CD4-positive, alpha-beta T cell (primary cell): Measurements from ENCODE around the gene PPP2R5C. TPM values are rescaled to one million over a fixed set of nuclear protein-coding genes. Genes with fewer than 3 reads are reported as not detected.

Experiments
- ATAC-seq: fragments of 200-7000 bp; cut with Tn5 transposase; one replicate; pipeline ENCODE4 v1.10.0; 2022; ENCODE audit warnings: mild to moderate bottlenecking; ENCODE audit not compliant: poor library complexity
- CTCF ChIA-PET: fragments of 350-600 bp; sonication (Branson Sonifier 250); formaldehyde crosslinking; loops from one replicate; lab custom pipeline; 2021; ENCODE audit warnings: antibody characterized with exemption, inconsistent platforms; lab: Charles Lee
- POLR2A ChIA-PET: fragments of 350-600 bp; sonication (Branson Sonifier 250); formaldehyde crosslinking; loops from one replicate; lab custom pipeline; 2021; ENCODE audit warnings: antibody characterized with exemption, inconsistent platforms; lab: Charles Lee
- DNase-seq, 14 experiments: peaks; one replicate each; pipeline ENCODE4 v3.0.0-alpha.2; 2013 to 2020; ENCODE audit warnings: mixed read lengths in 2 of 14
- H3K27ac ChIP-seq, 2 donors: one replicate each; pipeline versions ENCODE4 v1.5.1 to v1.7.0; 2013; ENCODE audit warnings: low read length in 2 of 2, low read depth in 1 of 2, mild to moderate bottlenecking in 1 of 2
- H3K27me3 ChIP-seq, 2 experiments: 1 replicate in 1 of 2; 2 replicates in 1 of 2; pipeline versions ENCODE4 v1.6.1 to v1.7.0; 2013; ENCODE audit warnings: low read length in 2 of 2, control low read depth in 1 of 2, mild to moderate bottlenecking in 1 of 2, moderate library complexity in 1 of 2; ENCODE audit not compliant: insufficient read depth in 2 of 2, control insufficient read depth in 1 of 2
- H3K36me3 ChIP-seq: one replicate; pipeline ENCODE4 v1.6.1; 2013; ENCODE audit warnings: low read length, control low read depth; ENCODE audit not compliant: insufficient read depth
- H3K4me1 ChIP-seq: one replicate; pipeline ENCODE4 v1.6.1; 2013; ENCODE audit warnings: low read length, control low read depth; ENCODE audit not compliant: insufficient read depth
- H3K4me3 ChIP-seq: one replicate; pipeline ENCODE4 v1.5.1; 2013; ENCODE audit warnings: mild to moderate bottlenecking, low read length, moderate library complexity
- H3K9me3 ChIP-seq, 2 experiments: 1 replicate in 1 of 2; 2 replicates in 1 of 2; pipeline versions ENCODE4 v1.6.1 to v1.7.0; 2013; ENCODE audit warnings: low read length in 2 of 2, mild to moderate bottlenecking in 2 of 2, control low read depth in 1 of 2, moderate library complexity in 1 of 2; ENCODE audit not compliant: control insufficient read depth in 1 of 2, insufficient read depth in 1 of 2
- H3K27ac Mint-ChIP-seq: one replicate; pipeline ENCODE4 v1.8.0; 2020; ENCODE audit warnings: mixed read lengths
- H3K27me3 Mint-ChIP-seq: one replicate; pipeline ENCODE4 v1.8.0; 2021; ENCODE audit warnings: mixed read lengths
- H3K36me3 Mint-ChIP-seq: one replicate; pipeline ENCODE4 v1.8.0; 2021; ENCODE audit warnings: low read depth, mixed read lengths
- H3K4me1 Mint-ChIP-seq: one replicate; pipeline ENCODE4 v1.8.0; 2021; ENCODE audit warnings: low read depth, mixed read lengths
- H3K4me3 Mint-ChIP-seq: one replicate; pipeline ENCODE4 v1.8.0; 2020; ENCODE audit warnings: mild to moderate bottlenecking, mixed read lengths
- H3K9me3 Mint-ChIP-seq: one replicate; pipeline ENCODE4 v1.8.0; 2020; ENCODE audit warnings: mixed read lengths
- CTCF ChIP-seq: fragments of 200-600 bp; IDR thresholded peaks from one replicate; pipeline ENCODE4 v1.8.0; 2022; ENCODE audit warnings: antibody characterized with exemption, mild to moderate bottlenecking
- intact Hi-C, 2 experiments: fragments of 100-400 bp; cut with DNase I in 1 of 2; cut with micrococcal nuclease in 1 of 2; formaldehyde crosslinking; loops; one replicate each; pipeline versions ENCODE4 v1.15.1 to v1.9.0; 2023 to 2025; cut with DNase I, micrococcal nuclease
- total RNA-seq, 174 experiments: library from RNA in 2 of 174; stranded (reverse) in 2 of 174; gene quantifications; one replicate each; pipeline ENCODE4 v1.2.3 and lab custom pipeline; 2021 to 2026

The PPP2R5C gene
- total RNA-seq, 2 experiments from 2014 or later: 463 to 487 TPM

- ChIA-PET CTCF (no interaction called here), POLR2A (no interaction called here)
- Histone ChIP-seq H3K4me1 (no peaks in the 10 kb centered on the region), H3K27me3 (no peaks in the 10 kb centered on the region), H3K36me3 (peaks cover 92% of the 10 kb centered on the region), H3K4me3 (no peak overlapping the region), H3K27ac (no peak overlapping the region), H3K9me3 (peaks cover 0 to 6% of the 10 kb centered on the region in 2 experiments)
- Mint-ChIP-seq H3K27me3 (no peaks in the 10 kb centered on the region), H3K4me3 (no peak overlapping the region), H3K36me3 (peaks cover 97% of the 10 kb centered on the region), H3K4me1 (no peaks in the 10 kb centered on the region), H3K9me3 (no peaks in the 10 kb centered on the region), H3K27ac (no peak overlapping the region)
- TF ChIP-seq CTCF: no peak
- no peak for DNase-seq
- intact Hi-C loops: no loop called here
- ATAC-seq: no peak
These were observed 126.7 kb downstream of the PPP2R5C start for GRCh38 chr14:101888182-101888581.

DNA sequence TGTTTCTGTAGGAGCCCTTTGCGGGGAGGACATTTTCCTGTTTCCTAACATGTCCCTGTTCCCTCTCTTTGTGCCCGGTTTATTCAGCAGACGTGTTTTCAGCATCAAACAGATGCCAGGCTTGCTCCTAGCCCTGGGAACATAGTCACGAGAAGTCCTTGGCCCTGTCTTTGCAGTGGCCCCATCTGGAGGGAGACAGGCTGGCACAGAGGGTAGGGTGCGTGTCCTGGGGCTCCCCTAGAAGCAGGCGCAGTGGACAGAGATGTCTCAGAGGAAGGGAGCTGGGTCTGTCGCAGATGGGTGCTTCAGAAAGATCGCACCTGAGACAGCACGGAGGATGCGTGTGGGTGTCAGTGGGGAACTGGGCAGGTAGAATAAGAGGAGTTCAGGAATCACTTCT is 127.9 kb downstream of the PPP2R5C start:
- no peaks in the 10 kb centered on the region for H3K4me1 ChIP-seq
- no peaks in the 10 kb centered on the region for H3K27me3 Mint-ChIP-seq
- H3K27ac ChIP-seq: no peak overlapping the region
- ChIA-PET POLR2A (no interaction called here), CTCF (no interaction called here)
- peaks cover 91% of the 10 kb centered on the region for H3K36me3 ChIP-seq
- H3K36me3 Mint-ChIP-seq: peaks cover 93% of the 10 kb centered on the region
- H3K4me1 Mint-ChIP-seq: no peaks in the 10 kb centered on the region
- intact Hi-C loops: no loop called here
- H3K4me3 ChIP-seq: no peak overlapping the region
- peak overlapping the region; percentile 31 for H3K27ac Mint-ChIP-seq
- ATAC-seq (no peak), DNase-seq (no peak)
- H3K4me3 Mint-ChIP-seq: no peak overlapping the region
- TF ChIP-seq CTCF: no peak
- peaks cover 0 to 6% of the 10 kb centered on the region in 2 experiments for H3K9me3 ChIP-seq
- no peaks in the 10 kb centered on the region for H3K27me3 ChIP-seq
- no peaks in the 10 kb centered on the region for H3K9me3 Mint-ChIP-seq

DNA sequence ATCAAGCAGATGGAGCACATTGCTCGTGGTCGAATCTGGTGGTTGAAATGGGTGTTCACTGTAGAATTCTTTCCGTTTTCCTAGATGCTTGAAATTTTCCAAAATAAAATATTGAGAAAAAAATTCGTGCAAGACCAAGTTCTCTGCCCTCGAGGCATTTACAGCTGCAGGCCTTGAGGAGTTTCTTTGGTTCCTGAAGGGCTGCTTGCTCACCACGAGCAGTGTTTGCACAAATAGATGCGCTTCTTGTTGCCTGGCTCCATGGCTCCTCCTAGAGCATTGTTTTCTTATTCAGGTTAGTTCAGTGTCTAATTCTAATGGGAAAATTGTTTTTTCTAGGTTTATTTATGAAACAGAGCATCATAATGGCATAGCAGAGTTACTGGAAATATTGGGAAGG is 128.4 kb downstream of the PPP2R5C start:
- no peaks in the 10 kb centered on the region for H3K4me1 Mint-ChIP-seq
- peaks cover 93% of the 10 kb centered on the region for H3K36me3 Mint-ChIP-seq
- H3K27ac Mint-ChIP-seq: peak overlapping the region; percentile 31
- no peaks in the 10 kb centered on the region for H3K27me3 Mint-ChIP-seq
- peak in 3 of 14 experiments; percentile 15 to 49 (median 35) for DNase-seq
- H3K4me3 ChIP-seq: no peak overlapping the region
- H3K4me1 ChIP-seq: no peaks in the 10 kb centered on the region
- no peaks in the 10 kb centered on the region for H3K27me3 ChIP-seq
- CTCF ChIA-PET: interaction anchor here (0.9 to 1.0 kb wide), 2 partner anchors 18 to 119 kb away, joined by 3 to 12 read pairs; no protein-coding TSS in a partner anchor
- H3K4me3 Mint-ChIP-seq: no peak overlapping the region
- peaks cover 91% of the 10 kb centered on the region for H3K36me3 ChIP-seq
- no peak for TF ChIP-seq CTCF
- POLR2A ChIA-PET: no interaction called here
- ATAC-seq: peak; percentile 52
- H3K27ac ChIP-seq: no peak overlapping the region
- intact Hi-C loops: loop anchor here in 1 of 2 experiments (1.0 to 5.0 kb wide), 2 partner anchors 119 to 183 kb away; no protein-coding TSS in a partner anchor
- peaks cover 0 to 6% of the 10 kb centered on the region in 2 experiments for H3K9me3 ChIP-seq
- no peaks in the 10 kb centered on the region for H3K9me3 Mint-ChIP-seq
